ENCODE data around the gene SMARCD1. TPM values are rescaled to one million over a fixed set of nuclear protein-coding genes. Genes with fewer than 3 reads are reported as not detected.
A peak's percentile ranks its signal among the peaks of the same experiment; 100 is the strongest.

SMARCD1 gene
- total RNA-seq, 1 experiment from 2014 or later = 36.1 TPM

DNA sequence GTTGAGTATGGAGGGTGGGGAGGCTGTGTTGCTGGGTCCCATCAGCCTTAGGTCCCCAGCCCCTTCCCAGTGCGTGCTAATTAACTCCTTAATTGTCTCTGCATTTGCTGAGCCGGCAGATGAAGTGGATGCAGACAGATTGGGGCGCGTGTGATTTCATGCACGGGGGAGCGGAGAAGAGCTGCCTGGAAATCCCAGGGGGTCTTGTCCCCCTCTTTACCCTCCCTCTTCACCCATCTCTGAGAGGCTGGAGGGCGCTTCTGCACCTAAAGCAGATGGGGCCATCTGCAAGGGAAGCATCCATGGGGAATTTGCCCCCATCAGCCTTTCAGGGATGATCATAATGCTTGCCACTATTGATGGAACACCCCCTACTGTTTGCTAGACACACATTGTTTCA lies 32.2 kb upstream of the SMARCD1 start:
- Histone ChIP-seq H3K4me3 (no peak overlapping the region), H3K9me3 (no peaks in the 10 kb centered on the region), H3K36me3 (no peaks in the 10 kb centered on the region), H3K27me3 (peaks cover 10% of the 10 kb centered on the region)
- DNase-seq = no peak

GRCh38 chr12:50053583-50053982 lies 31.6 kb upstream of the SMARCD1 start:
- Histone ChIP-seq H3K9me3 (no peaks in the 10 kb centered on the region), H3K4me3 (no peak overlapping the region), H3K36me3 (no peaks in the 10 kb centered on the region), H3K27me3 (peaks cover 10% of the 10 kb centered on the region)
- no peak for DNase-seq

- peak; percentile 23 for DNase-seq
- H3K27me3 ChIP-seq = peaks cover 10% of the 10 kb centered on the region
- no peak overlapping the region for H3K4me3 ChIP-seq
- H3K36me3 ChIP-seq = no peaks in the 10 kb centered on the region
- H3K9me3 ChIP-seq = no peaks in the 10 kb centered on the region
These were observed 29.1 kb upstream of the SMARCD1 start for GRCh38 chr12:50055831-50056638.

GRCh38 chr12:50056639-50056976 lies 28.5 kb upstream of the SMARCD1 start:
- H3K9me3 ChIP-seq = no peaks in the 10 kb centered on the region
- no peak for DNase-seq
- peaks cover 10% of the 10 kb centered on the region for H3K27me3 ChIP-seq
- H3K4me3 ChIP-seq = peak overlapping the region; percentile 57; the same call in 1 of the 2 replicates
- no peaks in the 10 kb centered on the region for H3K36me3 ChIP-seq

GRCh38 chr12:50057000-50057841 lies 27.9 kb upstream of the SMARCD1 start, which contains the start of gene ASIC1:
TSS of gene ASIC1 (plus strand) at chr12:50057596. CDS start at chr12:50058767, 1,171 bp downstream.
- Histone ChIP-seq H3K9me3 (no peaks in the 10 kb centered on the region), H3K27me3 (peaks cover 10% of the 10 kb centered on the region), H3K36me3 (no peaks in the 10 kb centered on the region), H3K4me3 (peak within 1 kb of the TSS; percentile 57)
- DNase-seq = peak; percentile 74

DNA sequence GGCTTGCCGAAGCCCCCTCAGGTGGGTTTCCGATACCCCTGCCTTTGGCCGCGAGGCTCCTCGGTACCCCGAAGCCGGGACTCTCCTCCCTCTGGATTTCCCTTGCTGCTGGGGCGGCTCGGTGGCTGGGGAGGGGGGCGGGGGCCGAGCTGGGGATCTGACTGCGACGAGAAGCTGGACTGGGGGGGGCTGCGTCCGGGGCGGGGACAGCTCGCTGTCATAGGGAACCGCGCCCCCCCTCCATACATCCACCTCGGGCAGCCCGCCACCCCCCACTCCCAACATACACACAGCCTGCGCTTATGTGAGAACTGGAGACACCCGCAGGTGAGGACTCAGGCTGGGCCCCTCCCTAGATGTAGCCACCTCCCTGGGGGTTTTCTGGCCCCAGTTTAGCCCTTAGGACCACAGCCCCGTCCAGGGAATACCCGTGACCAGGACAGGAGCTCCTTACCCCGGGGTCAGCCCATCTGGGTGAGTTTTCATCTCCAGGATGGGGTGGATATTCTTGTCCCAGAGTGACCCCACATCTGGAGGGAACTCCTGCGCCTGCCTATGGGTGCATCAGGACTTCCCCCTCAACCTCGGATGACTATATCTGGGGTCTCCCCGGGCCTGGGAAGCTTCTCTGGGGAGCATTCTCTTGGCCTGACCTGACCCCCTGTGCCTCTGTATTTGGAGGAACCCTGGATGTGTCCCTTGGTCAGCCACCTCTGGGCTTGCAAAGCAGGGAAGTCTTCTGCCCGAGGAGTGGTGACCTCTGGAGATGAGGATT lies 27.1 kb upstream of the SMARCD1 start:
- no peaks in the 10 kb centered on the region for H3K9me3 ChIP-seq
- no peaks in the 10 kb centered on the region for H3K36me3 ChIP-seq
- H3K27me3 ChIP-seq = peaks cover 10% of the 10 kb centered on the region
- no peak for DNase-seq
- H3K4me3 ChIP-seq = peak overlapping the region; percentile 57

DNA sequence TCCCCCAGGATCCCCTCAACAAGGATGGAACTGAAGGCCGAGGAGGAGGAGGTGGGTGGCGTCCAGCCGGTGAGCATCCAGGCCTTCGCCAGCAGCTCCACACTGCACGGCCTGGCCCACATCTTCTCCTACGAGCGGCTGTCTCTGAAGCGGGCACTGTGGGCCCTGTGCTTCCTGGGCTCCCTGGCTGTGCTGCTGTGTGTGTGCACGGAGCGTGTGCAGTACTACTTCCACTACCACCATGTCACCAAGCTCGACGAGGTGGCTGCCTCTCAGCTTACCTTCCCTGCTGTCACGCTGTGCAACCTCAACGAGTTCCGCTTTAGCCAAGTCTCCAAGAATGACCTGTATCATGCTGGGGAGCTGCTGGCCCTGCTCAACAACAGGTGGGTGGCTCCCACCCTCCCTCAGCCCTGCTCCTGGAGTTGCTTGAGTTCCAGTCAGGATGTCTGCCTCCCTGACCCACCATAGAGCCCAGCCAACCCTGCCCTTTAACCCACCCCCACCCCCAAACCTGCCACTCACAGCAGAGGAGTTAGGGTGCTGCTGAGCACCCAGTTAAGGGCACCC lies 26.3 kb upstream of the SMARCD1 start:
- no peaks in the 10 kb centered on the region for H3K9me3 ChIP-seq
- peaks cover 10% of the 10 kb centered on the region for H3K27me3 ChIP-seq
- H3K36me3 ChIP-seq = no peaks in the 10 kb centered on the region
- DNase-seq = no peak
- no peak overlapping the region for H3K4me3 ChIP-seq

GRCh38 chr12:50059440-50060119 lies 25.6 kb upstream of the SMARCD1 start:
- peaks cover 10% of the 10 kb centered on the region for H3K27me3 ChIP-seq
- H3K9me3 ChIP-seq = no peaks in the 10 kb centered on the region
- no peak overlapping the region for H3K4me3 ChIP-seq
- DNase-seq = no peak
- no peaks in the 10 kb centered on the region for H3K36me3 ChIP-seq

DNA sequence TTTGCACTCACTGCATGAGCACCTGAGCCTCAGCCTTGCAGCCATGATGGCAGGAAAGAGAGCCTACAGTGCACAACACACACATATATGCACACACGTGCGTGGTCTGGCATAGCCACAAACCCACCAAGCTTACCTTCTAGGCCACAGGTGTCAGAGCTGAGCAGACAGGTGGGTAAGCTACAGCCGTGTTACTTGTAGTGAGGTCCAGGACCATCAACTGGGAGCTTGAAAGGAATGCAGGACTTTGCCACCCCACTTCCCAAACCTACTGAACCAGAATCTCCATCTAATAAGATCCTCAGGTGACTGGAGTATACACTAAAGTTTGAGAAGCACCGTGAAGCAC lies 25.0 kb upstream of the SMARCD1 start:
- DNase-seq = no peak
- Histone ChIP-seq H3K36me3 (no peaks in the 10 kb centered on the region), H3K4me3 (no peak overlapping the region), H3K27me3 (peaks cover 10% of the 10 kb centered on the region), H3K9me3 (no peaks in the 10 kb centered on the region)

DNA sequence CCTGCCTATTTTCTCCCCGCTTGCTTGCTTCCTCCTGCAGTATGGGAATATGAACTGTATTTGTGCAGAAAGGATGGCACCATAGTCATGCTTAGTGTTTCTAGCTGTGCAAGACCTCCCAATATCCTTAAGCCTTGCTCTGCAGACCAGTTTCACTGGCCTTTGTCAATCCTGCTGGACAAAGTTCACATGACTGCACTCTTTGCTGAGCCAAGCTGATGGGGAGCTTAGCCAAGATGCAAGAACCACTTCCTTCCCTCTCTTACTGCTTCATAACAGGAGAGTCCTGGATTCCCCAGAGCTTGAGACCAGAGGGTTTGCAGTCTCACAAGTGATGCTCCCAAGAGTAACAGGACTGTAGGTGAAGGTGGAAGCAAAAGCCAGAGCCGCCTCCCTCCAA lies 24.0 kb upstream of the SMARCD1 start:
- Histone ChIP-seq H3K36me3 (no peaks in the 10 kb centered on the region), H3K4me3 (no peak overlapping the region)
- no peak for DNase-seq

DNA sequence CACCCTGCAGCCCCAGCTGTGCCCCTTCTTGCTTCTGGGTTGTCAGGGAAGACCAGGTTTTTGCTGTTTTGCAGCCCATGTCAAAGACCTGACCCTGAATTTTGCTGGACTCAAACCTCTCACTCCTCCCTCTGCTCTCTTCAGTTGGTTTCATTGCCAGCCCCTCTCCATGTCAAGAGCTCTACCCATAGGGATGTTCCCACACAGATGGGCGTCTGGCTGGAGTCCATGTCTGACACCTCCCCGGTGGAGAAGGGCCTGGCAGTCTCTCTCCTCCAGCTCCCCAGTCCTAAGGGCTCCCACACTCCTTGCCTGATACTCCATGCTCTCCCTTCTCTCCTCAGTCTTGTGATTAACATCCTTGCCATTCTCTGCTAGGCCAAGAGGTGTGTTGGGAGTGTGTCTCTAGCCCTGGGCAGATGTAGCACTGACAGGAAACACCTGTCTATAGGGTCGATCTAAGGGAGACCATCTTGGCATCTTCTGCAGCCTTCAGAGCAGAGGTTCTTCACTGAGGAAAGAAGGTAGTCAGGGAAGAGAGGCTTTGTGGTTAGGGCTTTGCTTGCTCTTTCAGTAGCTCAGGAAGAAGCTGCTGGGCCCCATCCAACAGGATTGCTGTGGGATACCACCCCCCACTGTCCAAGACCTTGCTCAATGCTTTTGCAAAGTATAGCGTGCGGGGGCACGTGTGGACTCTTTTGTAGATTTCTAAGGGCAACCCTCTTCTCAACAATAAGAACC lies 23.0 kb upstream of the SMARCD1 start:
- H3K4me3 ChIP-seq = no peak overlapping the region
- no peak for DNase-seq
- H3K27me3 ChIP-seq = no peaks in the 10 kb centered on the region
- H3K9me3 ChIP-seq = no peaks in the 10 kb centered on the region
- no peaks in the 10 kb centered on the region for H3K36me3 ChIP-seq

More for the DNA sequence above, 24.0 kb upstream of the SMARCD1 start:
- no peaks in the 10 kb centered on the region for H3K9me3 ChIP-seq
- peaks cover 8% of the 10 kb centered on the region for H3K27me3 ChIP-seq

DNA sequence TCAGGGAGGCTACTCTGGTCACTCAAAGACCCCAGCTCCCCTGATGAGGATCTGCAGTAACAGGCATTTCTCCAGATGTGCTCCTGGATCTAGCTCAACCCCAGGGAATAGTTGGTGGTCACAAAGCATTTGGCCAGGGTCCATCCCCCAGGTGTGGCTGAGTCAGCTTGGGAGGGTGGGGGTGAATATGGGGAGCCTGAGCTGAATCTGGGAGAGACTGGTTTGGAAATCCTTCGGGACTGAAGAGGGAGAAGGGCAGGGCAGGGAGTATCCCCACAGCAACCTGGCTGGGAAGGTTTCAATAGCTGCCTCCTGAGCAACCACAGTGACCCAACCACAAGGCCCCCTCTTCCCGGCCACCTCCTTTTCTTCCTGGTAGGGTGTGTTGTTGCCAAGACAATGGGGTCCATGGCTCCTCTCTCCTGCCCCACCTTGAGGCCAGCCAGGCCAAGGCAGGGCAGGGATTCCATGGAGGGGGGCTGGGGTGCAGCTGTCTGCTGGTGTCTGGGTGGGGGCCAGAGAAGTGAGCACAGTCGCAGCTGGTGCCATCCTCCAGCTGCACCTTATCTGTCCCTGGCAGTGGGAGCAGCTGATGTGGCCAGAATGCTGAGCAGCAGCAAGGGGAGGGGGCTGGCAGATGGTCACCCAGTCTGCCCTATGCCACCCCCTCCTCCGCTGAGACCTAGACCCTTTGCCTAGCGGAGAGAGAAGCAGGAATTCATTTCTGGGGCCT lies 22.2 kb upstream of the SMARCD1 start:
- H3K27me3 ChIP-seq = no peaks in the 10 kb centered on the region
- no peak overlapping the region for H3K4me3 ChIP-seq
- no peak for DNase-seq

GRCh38 chr12:50065726-50066310 lies 19.3 kb upstream of the SMARCD1 start:
- Histone ChIP-seq H3K27me3 (no peaks in the 10 kb centered on the region), H3K9me3 (no peaks in the 10 kb centered on the region), H3K36me3 (no peaks in the 10 kb centered on the region), H3K4me3 (no peak overlapping the region)
- DNase-seq = no peak

More for the DNA sequence above, 22.2 kb upstream of the SMARCD1 start:
- H3K9me3 ChIP-seq = no peaks in the 10 kb centered on the region
- H3K36me3 ChIP-seq = no peaks in the 10 kb centered on the region

GRCh38 chr12:50066402-50066801 lies 18.7 kb upstream of the SMARCD1 start:
- H3K27me3 ChIP-seq = no peaks in the 10 kb centered on the region
- H3K9me3 ChIP-seq = no peaks in the 10 kb centered on the region
- DNase-seq = peak; percentile 36

DNA sequence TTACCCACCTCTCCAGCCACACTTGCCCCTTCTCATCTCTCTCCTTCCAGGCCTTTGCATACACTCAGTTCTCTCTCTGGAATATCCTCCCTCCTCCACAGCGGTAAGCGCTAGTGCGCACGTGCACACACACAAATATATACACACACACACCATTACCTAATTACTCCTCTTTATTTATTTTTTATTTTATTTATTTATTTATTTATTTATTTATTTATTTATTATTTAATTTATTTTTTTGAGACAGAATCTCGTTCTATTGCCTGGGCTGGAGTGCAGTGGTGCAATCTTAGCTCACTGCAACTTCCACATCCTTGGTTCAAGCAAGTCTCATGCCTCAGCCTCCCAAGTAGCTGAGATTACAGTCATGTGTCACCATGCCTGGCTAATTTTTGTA lies 16.1 kb upstream of the SMARCD1 start:
- Histone ChIP-seq H3K4me3 (no peak overlapping the region), H3K9me3 (no peaks in the 10 kb centered on the region), H3K27me3 (no peaks in the 10 kb centered on the region), H3K36me3 (no peaks in the 10 kb centered on the region)
- no peak for DNase-seq

More at GRCh38 chr12:50066402-50066801, 18.7 kb upstream of the SMARCD1 start:
- Histone ChIP-seq H3K4me3 (no peak overlapping the region), H3K36me3 (no peaks in the 10 kb centered on the region)

Measured in MG63 (cell line).